Body of pancreas (tissue), 4 donors: ENCODE data around the gene CSPG5. TPM values are rescaled to one million over a fixed set of nuclear protein-coding genes. Genes with fewer than 3 reads are reported as not detected.

Experiments
- ATAC-seq: fragments of 150-250 bp; one replicate; pipeline ENCODE4 v1.9.1; 2016
- DNase-seq, 4 donors: peaks; one replicate each; pipeline ENCODE4 v3.0.0-alpha.2; 2019
- H3K27ac ChIP-seq, 4 donors: fragments of 200-600 bp; sonication (generic); 1 replicate in 3 of 4; 2 replicates in 1 of 4; pipeline versions ENCODE4 v1.5.1 to v1.6.1; 2016 to 2019; ENCODE audit warnings: mild to moderate bottlenecking in 1 of 4, mixed read lengths in 1 of 4, moderate library complexity in 1 of 4
- H3K27me3 ChIP-seq, 2 donors: fragments of 200-600 bp; sonication (generic); one replicate each; pipeline ENCODE4 v1.6.0; 2016; ENCODE audit warnings: mild to moderate bottlenecking in 1 of 2
- H3K36me3 ChIP-seq, 2 donors: fragments of 200-600 bp; sonication (generic); replicated peaks in 1 of 2; 2 replicates each; pipeline ENCODE4 v1.5.1; 2016; ENCODE audit warnings: low read depth in 2 of 2; ENCODE audit not compliant: insufficient read depth in 1 of 2
- H3K4me1 ChIP-seq: fragments of 200-600 bp; sonication (generic); one replicate; pipeline ENCODE4 v1.6.0; 2016
- H3K4me3 ChIP-seq, 2 donors: fragments of 200-600 bp; sonication (generic); 1 replicate in 1 of 2; 2 replicates in 1 of 2; pipeline ENCODE4 v1.5.1; 2016 to 2019
- H3K9me3 ChIP-seq, 3 donors: fragments of 200-600 bp; sonication (generic); 1 replicate in 2 of 3; 2 replicates in 1 of 3; pipeline ENCODE4 v1.5.1; 2016
- POLR2A ChIP-seq, 3 donors: fragments of 450-650 bp; IDR thresholded peaks; one replicate each; pipeline ENCODE4 v1.6.1; 2016; ENCODE audit warnings: antibody characterized with exemption in 3 of 3, mild to moderate bottlenecking in 2 of 3
- WGBS, 2 donors: methylation state at CpG; one replicate each; pipeline ENCODE4 v1.1.5; 2017; 5-methylcytosine and 5-hydroxymethylcytosine counted together
- intact Hi-C: fragments of 100-400 bp; cut with DNase I; formaldehyde crosslinking; loops from one replicate; pipeline ENCODE4 v1.15.1; 2023
- total RNA-seq, 2 donors: library from RNA; depleted of rRNA; stranded (reverse); fragments of >200 nt; gene quantifications; one replicate each; pipeline ENCODE4 v1.1.0, GENCODE V29; 2016
- TF ChIP-seq, protein P1 (sequence below), 7 experiments: fragments of 450-650 bp in 4 of 7; fragments of 200-600 bp in 3 of 7; sonication (generic) in 3 of 7; IDR thresholded peaks; one replicate each; pipeline ENCODE4 v1.5.1; 2016 to 2019; ENCODE audit warnings: antibody characterized with exemption in 7 of 7

CSPG5 gene
- total RNA-seq, 2 donors from 2014 or later: 0.26 to 0.66 TPM

DNA sequence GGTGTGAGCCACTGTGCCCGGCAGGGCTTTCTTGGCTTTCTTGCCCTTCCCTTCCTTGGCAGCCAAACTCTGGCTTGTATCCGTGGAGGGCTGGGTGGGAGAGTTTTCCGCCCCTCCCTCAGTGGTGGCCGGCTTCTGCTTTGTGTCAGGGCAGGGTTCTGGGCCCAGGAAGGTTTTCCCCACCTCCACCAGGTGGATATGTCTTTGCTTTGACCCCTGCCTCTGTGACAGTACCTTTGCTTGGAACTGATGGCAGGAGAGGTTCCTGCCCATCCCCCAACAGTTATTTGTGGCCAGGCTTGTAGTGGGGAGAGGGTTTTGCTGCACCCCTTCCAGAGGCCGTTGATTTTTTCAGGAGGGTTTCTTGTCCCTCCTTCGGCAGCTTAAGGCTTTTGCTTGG lies 24.3 kb downstream of the CSPG5 start:
- intact Hi-C loops: no loop called here
- Histone ChIP-seq H3K4me3 (no peak overlapping the region), H3K27me3 (no peaks in the 10 kb centered on the region), H3K9me3 (no peaks in the 10 kb centered on the region), H3K4me1 (no peaks in the 10 kb centered on the region), H3K36me3 (no peaks in the 10 kb centered on the region), H3K27ac (no peak overlapping the region)
- no peak for DNase-seq
- no peak for TF ChIP-seq POLR2A (IDR thresholded peaks at IDR 0.05)
- TF ChIP-seq, protein P1, sequence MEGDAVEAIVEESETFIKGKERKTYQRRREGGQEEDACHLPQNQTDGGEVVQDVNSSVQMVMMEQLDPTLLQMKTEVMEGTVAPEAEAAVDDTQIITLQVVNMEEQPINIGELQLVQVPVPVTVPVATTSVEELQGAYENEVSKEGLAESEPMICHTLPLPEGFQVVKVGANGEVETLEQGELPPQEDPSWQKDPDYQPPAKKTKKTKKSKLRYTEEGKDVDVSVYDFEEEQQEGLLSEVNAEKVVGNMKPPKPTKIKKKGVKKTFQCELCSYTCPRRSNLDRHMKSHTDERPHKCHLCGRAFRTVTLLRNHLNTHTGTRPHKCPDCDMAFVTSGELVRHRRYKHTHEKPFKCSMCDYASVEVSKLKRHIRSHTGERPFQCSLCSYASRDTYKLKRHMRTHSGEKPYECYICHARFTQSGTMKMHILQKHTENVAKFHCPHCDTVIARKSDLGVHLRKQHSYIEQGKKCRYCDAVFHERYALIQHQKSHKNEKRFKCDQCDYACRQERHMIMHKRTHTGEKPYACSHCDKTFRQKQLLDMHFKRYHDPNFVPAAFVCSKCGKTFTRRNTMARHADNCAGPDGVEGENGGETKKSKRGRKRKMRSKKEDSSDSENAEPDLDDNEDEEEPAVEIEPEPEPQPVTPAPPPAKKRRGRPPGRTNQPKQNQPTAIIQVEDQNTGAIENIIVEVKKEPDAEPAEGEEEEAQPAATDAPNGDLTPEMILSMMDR (IDR thresholded peaks at IDR 0.05): no peak
- ATAC-seq: no peak
- WGBS, 2 donors: 76 to 87% methylated on average over 5 of the region's 6 CpGs

DNA sequence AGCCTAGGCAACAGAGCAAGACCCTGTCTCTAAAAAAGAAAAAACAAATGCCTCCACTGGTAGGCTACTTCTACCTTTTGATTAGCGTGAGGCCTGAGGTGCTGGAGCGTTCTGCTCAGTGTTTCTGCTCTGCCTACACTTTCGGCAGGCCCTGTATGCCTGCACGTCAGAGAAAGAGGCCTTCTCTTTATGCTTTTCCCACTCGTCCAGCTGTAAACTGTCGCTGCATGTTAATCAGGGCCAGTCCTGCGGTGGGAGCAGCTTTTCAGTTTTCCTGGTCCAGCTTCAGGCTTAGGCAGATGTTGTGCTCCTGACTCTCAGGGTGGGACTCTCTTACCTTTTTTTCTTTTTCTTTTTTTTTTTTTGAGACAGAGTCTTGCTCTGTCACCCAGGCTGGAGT lies 25.3 kb downstream of the CSPG5 start:
- H3K4me3 ChIP-seq: no peak overlapping the region
- no peak for DNase-seq
- no peaks in the 10 kb centered on the region for H3K36me3 ChIP-seq
- no peak overlapping the region for H3K27ac ChIP-seq
- WGBS, 2 donors: 73 to 86% methylated on average over 7 of the region's 7 CpGs
- H3K9me3 ChIP-seq: no peaks in the 10 kb centered on the region
- no peaks in the 10 kb centered on the region for H3K4me1 ChIP-seq
- intact Hi-C loops: no loop called here
- no peaks in the 10 kb centered on the region for H3K27me3 ChIP-seq
- TF ChIP-seq POLR2A (IDR thresholded peaks at IDR 0.05): no peak
- TF ChIP-seq, protein P1 (IDR thresholded peaks at IDR 0.05): no peak
- ATAC-seq: no peak

DNA sequence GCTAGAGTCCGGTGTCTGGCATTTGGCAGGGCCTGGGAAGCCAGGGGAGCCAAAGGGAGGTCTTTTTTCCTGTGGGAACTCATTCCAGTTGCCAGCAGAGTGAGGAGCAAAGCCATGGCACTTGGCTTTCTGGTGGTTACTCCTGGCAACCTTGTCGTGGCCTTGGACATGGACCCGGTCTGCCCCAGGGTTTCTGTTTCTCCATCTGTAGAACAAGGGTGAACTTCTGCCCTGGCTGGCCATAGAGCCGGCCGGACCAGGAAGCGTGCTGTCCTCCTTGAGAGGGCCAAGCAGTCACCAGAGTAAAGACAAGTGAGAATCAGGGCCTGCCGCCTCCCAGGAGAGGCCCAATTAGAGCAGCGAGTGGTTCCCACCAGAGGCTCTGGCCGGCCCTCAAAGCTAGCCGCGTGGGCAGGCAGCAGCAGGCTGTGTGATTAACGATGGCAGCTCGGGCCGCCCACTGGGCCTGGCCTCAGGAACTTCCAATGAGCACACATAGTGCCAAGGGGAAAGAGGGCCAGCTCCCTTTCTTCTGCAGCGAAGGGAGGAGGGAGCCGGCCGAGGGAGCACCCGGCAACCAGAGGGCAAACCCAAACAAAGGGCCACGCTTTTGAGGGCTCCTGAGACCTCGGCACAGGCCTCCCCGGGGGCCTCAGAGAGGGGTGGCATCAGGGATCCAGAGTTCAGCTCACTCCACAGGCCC lies 36.0 kb downstream of the CSPG5 start:
- ATAC-seq: peak; percentile 86
- 10 to 34% methylated on average over 2 to 21 of the region's 21 CpGs for WGBS, 2 donors
- H3K27ac ChIP-seq: peak overlapping the region in 3 of 4 donors; percentile 10 to 41 (median 25)
- TF ChIP-seq, protein P1 (IDR thresholded peaks at IDR 0.05): no peak
- TF ChIP-seq POLR2A (IDR thresholded peaks at IDR 0.05): no peak
- no peaks in the 10 kb centered on the region for H3K36me3 ChIP-seq
- no peaks in the 10 kb centered on the region for H3K27me3 ChIP-seq
- intact Hi-C loops: no loop called here
- no peak overlapping the region for H3K4me3 ChIP-seq
- H3K9me3 ChIP-seq: no peaks in the 10 kb centered on the region
- peaks cover 12% of the 10 kb centered on the region for H3K4me1 ChIP-seq
- DNase-seq: peak; percentile 39 to 65 (median 62)

DNA sequence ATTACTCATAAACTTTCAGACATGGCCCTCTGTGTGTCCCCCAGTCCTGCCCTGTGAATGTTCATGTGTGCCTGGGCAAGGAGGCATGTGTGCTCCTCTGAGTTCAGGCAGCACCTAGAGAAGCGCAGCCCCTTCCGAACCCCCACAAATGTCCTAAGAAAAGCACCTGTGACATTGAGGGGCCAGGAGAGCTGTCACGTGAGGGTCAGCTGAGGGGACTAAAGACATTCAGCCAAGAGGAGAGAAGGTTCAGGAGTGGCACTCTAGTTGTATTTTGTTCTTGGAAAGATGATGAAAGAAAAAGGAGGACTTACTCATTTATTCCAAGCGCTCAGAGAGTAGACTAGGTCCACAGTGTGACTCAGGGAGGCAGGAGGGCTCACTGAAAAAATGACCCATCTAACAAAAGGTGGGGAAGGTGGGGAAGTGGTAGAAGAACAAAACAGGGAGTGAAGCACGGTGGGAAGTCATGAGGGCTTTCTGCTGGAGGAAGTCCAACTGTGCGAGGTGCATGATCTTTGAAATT lies 37.0 kb downstream of the CSPG5 start:
- peaks cover 12% of the 10 kb centered on the region for H3K4me1 ChIP-seq
- H3K27ac ChIP-seq: no peak overlapping the region
- no peaks in the 10 kb centered on the region for H3K36me3 ChIP-seq
- DNase-seq (no peak), ATAC-seq (no peak)
- no peaks in the 10 kb centered on the region for H3K27me3 ChIP-seq
- TF ChIP-seq POLR2A (IDR thresholded peaks at IDR 0.05): no peak
- TF ChIP-seq, protein P1 (IDR thresholded peaks at IDR 0.05): no peak
- intact Hi-C loops: no loop called here
- no peaks in the 10 kb centered on the region for H3K9me3 ChIP-seq
- WGBS, 2 donors: 52 to 82% methylated on average over 4 to 6 of the region's 6 CpGs
- no peak overlapping the region for H3K4me3 ChIP-seq

DNA sequence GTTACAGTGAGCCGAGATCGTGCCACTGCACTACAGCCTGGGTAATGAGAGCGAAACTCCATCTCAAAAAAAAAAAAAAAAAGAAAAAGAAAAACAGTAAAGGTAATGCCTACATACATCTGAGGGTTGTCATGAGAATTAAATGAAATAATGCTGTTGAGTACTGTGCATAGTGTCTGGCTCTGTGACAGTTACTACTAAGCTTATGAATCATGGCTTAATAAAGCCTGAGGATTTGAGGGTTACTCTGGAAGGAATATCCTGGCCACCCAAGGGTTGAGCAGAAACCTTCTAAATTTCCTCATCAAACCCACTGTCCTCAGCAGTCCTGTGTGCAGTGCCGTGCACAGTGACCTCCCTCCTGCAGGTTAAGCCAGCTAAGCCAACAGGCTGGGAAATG lies 38.4 kb downstream of the CSPG5 start:
- no peaks in the 10 kb centered on the region for H3K9me3 ChIP-seq
- no peaks in the 10 kb centered on the region for H3K36me3 ChIP-seq
- H3K4me3 ChIP-seq: no peak overlapping the region
- no peak overlapping the region for H3K27ac ChIP-seq
- H3K4me1 ChIP-seq: peaks cover 12% of the 10 kb centered on the region
- DNase-seq (no peak), ATAC-seq (no peak)
- TF ChIP-seq, protein P1 (IDR thresholded peaks at IDR 0.05): no peak
- TF ChIP-seq POLR2A (IDR thresholded peaks at IDR 0.05): no peak
- H3K27me3 ChIP-seq: no peaks in the 10 kb centered on the region
- 82 to 96% methylated on average over 4 of the region's 4 CpGs for WGBS, 2 donors
- intact Hi-C loops: no loop called here
